Epidermal melanocyte (primary cell): ENCODE data around the gene SCP2.
"Not testable (repeated sequence)": the region's sequence is repeated elsewhere in the genome, so short reads cannot be mapped to it uniquely, and the experiment has no call there.

Source experiments
- DNase-seq: peaks from one replicate; pipeline ENCODE4 v3.0.0; 2011; ENCODE audit warnings: low spot score; ENCODE audit not compliant: insufficient read length

The SCP2 gene

GRCh38 chr1:52916241-52916975 lies 10.7 kb upstream of the SCP2 start:
- DNase-seq = no peak

- DNase-seq = no peak
These were observed 9.9 kb upstream of the SCP2 start for GRCh38 chr1:52917156-52917555.

- DNase-seq = no peak
These were observed 9.5 kb upstream of the SCP2 start for GRCh38 chr1:52917581-52917980.

- DNase-seq = no peak
These were observed 8.9 kb upstream of the SCP2 start for GRCh38 chr1:52918201-52918600.

- DNase-seq = no peak
These were observed 7.9 kb upstream of the SCP2 start for GRCh38 chr1:52919051-52919722.

GRCh38 chr1:52919723-52920483 lies 7.2 kb upstream of the SCP2 start:
- DNase-seq = no peak

GRCh38 chr1:52920791-52921291 lies 6.2 kb upstream of the SCP2 start:
- no peak for DNase-seq

- DNase-seq = no peak
These were observed 1.5 kb upstream of the SCP2 start for GRCh38 chr1:52925571-52926005.

GRCh38 chr1:52926864-52927211 lies 238 bp upstream of the SCP2 start:
- DNase-seq = no peak

GRCh38 chr1:52928015-52928404 lies 934 bp downstream of the SCP2 start:
- no peak for DNase-seq

GRCh38 chr1:52929019-52929418 lies 1.9 kb downstream of the SCP2 start:
- no peak for DNase-seq

GRCh38 chr1:52937433-52938182 lies 10.5 kb downstream of the SCP2 start:
- no peak for DNase-seq

- DNase-seq = no peak
These were observed 11.0 kb downstream of the SCP2 start for GRCh38 chr1:52938183-52938451.

GRCh38 chr1:52943876-52944416 lies 16.9 kb downstream of the SCP2 start:
- DNase-seq = no peak

- no peak for DNase-seq
These were observed 17.5 kb downstream of the SCP2 start for GRCh38 chr1:52944566-52944965.

GRCh38 chr1:52947490-52947889 lies 20.4 kb downstream of the SCP2 start:
- DNase-seq = no peak

- DNase-seq = not testable (repeated sequence)
These were observed 22.5 kb downstream of the SCP2 start for GRCh38 chr1:52949602-52950001.

GRCh38 chr1:52952112-52952511 lies 25.0 kb downstream of the SCP2 start:
- DNase-seq = no peak

- DNase-seq = peak; percentile 17
These were observed 28.3 kb downstream of the SCP2 start for GRCh38 chr1:52955129-52955970.

- DNase-seq = no peak
These were observed 36.0 kb downstream of the SCP2 start for GRCh38 chr1:52963101-52963500.

GRCh38 chr1:52967666-52968065 lies 40.6 kb downstream of the SCP2 start:
- no peak for DNase-seq
